WERI-Rb-1 (cell line): Measurements from ENCODE around the gene RPP38.

Experiments used
- DNase-seq: peaks from one replicate; pipeline ENCODE4 v3.0.0-alpha.2; 2020
- H3K27ac ChIP-seq: fragments of 250-450 bp; sonication (Bioruptor Pico); 2 replicates; pipeline ENCODE4 v1.5.1; 2020; ENCODE audit warnings: mild to moderate bottlenecking, moderate library complexity
- H3K27me3 ChIP-seq: fragments of 250-450 bp; sonication (Bioruptor Pico); 2 replicates; pipeline ENCODE4 v1.5.1; 2021; ENCODE audit warnings: mild to moderate bottlenecking, low read depth, moderate library complexity; ENCODE audit not compliant: insufficient read depth, severe bottlenecking
- H3K36me3 ChIP-seq: fragments of 250-450 bp; sonication (Bioruptor Pico); 2 replicates; pipeline ENCODE4 v1.5.1; 2020; ENCODE audit warnings: mild to moderate bottlenecking, moderate library complexity
- H3K4me3 ChIP-seq: 2 replicates; pipeline ENCODE4 v1.5.1; 2011; ENCODE audit warnings: low read depth, mild to moderate bottlenecking, control low read depth, low read length
- H3K9me3 ChIP-seq: fragments of 250-450 bp; sonication (Bioruptor Pico); 2 replicates; pipeline ENCODE4 v1.5.1; 2021; ENCODE audit warnings: mild to moderate bottlenecking, moderate library complexity; ENCODE audit not compliant: severe bottlenecking
- CTCF ChIP-seq: IDR thresholded peaks from 2 replicates; pipeline ENCODE4 v1.5.1; 2011; ENCODE audit warnings: low read depth, mild to moderate bottlenecking, control low read depth, inconsistent platforms, low read length

Gene RPP38

GRCh38 chr10:15147594-15148392 is 50.6 kb downstream of the RPP38 start:
- H3K36me3 ChIP-seq, result no peaks in the 10 kb centered on the region
- no peak for DNase-seq
- no peaks in the 10 kb centered on the region for H3K27me3 ChIP-seq
- H3K4me3 ChIP-seq, result no peak overlapping the region
- H3K9me3 ChIP-seq, result no peaks in the 10 kb centered on the region
- H3K27ac ChIP-seq, result no peak overlapping the region
- no peak for TF ChIP-seq CTCF

GRCh38 chr10:15149042-15149771 is 52.1 kb downstream of the RPP38 start:
- H3K9me3 ChIP-seq, result no peaks in the 10 kb centered on the region

GRCh38 chr10:15150563-15150962 is 53.4 kb downstream of the RPP38 start:
- Histone ChIP-seq H3K36me3 (no peaks in the 10 kb centered on the region), H3K27ac (no peak overlapping the region), H3K27me3 (no peaks in the 10 kb centered on the region), H3K4me3 (no peak overlapping the region), H3K9me3 (no peaks in the 10 kb centered on the region)
- no peak for TF ChIP-seq CTCF
- DNase-seq, result no peak

More at GRCh38 chr10:15149042-15149771, 52.1 kb downstream of the RPP38 start:
- no peak for TF ChIP-seq CTCF
- Histone ChIP-seq H3K36me3 (no peaks in the 10 kb centered on the region), H3K27ac (no peak overlapping the region), H3K4me3 (no peak overlapping the region), H3K27me3 (no peaks in the 10 kb centered on the region)
- no peak for DNase-seq

- Histone ChIP-seq H3K36me3 (no peaks in the 10 kb centered on the region), H3K9me3 (no peaks in the 10 kb centered on the region), H3K4me3 (no peak overlapping the region), H3K27ac (no peak overlapping the region), H3K27me3 (no peaks in the 10 kb centered on the region)
- TF ChIP-seq CTCF, result no peak
- DNase-seq, result no peak
These were observed 55.4 kb downstream of the RPP38 start for GRCh38 chr10:15152556-15152955.
